HL-60 (cell line): ENCODE results near the gene ERCC2.
"Not testable (repeated sequence)": the region's sequence is repeated elsewhere in the genome, so short reads cannot be mapped to it uniquely, and the experiment has no call there.

Source experiments
- DNase-seq, 2 experiments: peaks; one replicate each; pipeline ENCODE4 v3.0.0-alpha.2; 2010 to 2020; ENCODE audit warnings: low read depth in 1 of 2, low spot score in 1 of 2
- H3K27ac ChIP-seq: fragments of 250-450 bp; sonication (Bioruptor Pico); replicated peaks from 2 replicates; pipeline ENCODE4 v1.5.1; 2020; ENCODE audit warnings: mild to moderate bottlenecking, moderate library complexity
- H3K27me3 ChIP-seq: fragments of 250-450 bp; sonication (Bioruptor Pico); 2 replicates; pipeline ENCODE4 v1.5.1; 2021; ENCODE audit warnings: mild to moderate bottlenecking, moderate library complexity; ENCODE audit not compliant: insufficient read depth, poor library complexity, severe bottlenecking
- H3K4me3 ChIP-seq: replicated peaks from 2 replicates; pipeline ENCODE4 v1.5.1; 2011; ENCODE audit warnings: mild to moderate bottlenecking, control low read depth, low read length; ENCODE audit not compliant: insufficient read depth
- GABPA ChIP-seq: IDR thresholded peaks from 2 replicates; pipeline ENCODE4 v1.6.1; 2012; ENCODE audit warnings: low read depth
- POLR2AphosphoS5 ChIP-seq: IDR thresholded peaks from 2 replicates; pipeline ENCODE4 v1.6.1; 2012; ENCODE audit warnings: low read depth
- SPI1 ChIP-seq: IDR thresholded peaks from 2 replicates; pipeline ENCODE4 v1.6.1; 2012; ENCODE audit warnings: low read depth, mild to moderate bottlenecking, borderline replicate concordance
- TF ChIP-seq, protein P1 (sequence below): IDR thresholded peaks from 2 replicates; pipeline ENCODE4 v1.6.1; 2012; ENCODE audit warnings: low read depth; ENCODE audit not compliant: insufficient replicate concordance
- TF ChIP-seq, protein P2 (sequence below): IDR thresholded peaks from one replicate; pipeline ENCODE4 v1.5.1; 2011; ENCODE audit warnings: low read length, control low read depth, inconsistent platforms; ENCODE audit not compliant: insufficient read depth

The ERCC2 gene

DNA sequence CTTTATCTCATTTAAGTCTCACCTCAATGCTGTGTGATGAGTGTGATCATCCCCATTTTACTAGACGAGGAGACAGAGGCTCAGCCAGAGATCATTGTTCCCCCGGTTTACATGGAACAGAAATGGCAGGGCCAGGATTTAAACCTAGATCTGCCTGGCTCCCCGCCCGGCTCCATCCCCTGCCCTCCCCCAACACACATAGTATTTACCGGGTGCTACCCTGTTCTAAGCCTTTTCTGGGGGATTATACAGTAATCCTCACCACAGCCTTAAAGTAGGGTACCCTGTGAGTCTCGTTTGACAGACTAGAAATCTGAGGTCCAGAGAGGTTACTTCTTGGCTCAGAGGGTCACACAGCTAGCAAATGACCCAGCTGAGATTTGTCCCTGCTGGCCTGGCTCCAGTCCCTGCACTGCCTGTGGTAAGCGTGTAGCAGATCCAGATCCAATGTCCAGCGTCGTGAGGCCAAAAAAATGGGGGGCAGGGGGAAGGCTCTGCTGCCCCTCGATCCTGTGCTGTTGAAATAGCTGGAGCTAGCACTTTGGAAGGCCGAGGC is 33.6 kb downstream of the ERCC2 start:
- TF ChIP-seq, protein P1, sequence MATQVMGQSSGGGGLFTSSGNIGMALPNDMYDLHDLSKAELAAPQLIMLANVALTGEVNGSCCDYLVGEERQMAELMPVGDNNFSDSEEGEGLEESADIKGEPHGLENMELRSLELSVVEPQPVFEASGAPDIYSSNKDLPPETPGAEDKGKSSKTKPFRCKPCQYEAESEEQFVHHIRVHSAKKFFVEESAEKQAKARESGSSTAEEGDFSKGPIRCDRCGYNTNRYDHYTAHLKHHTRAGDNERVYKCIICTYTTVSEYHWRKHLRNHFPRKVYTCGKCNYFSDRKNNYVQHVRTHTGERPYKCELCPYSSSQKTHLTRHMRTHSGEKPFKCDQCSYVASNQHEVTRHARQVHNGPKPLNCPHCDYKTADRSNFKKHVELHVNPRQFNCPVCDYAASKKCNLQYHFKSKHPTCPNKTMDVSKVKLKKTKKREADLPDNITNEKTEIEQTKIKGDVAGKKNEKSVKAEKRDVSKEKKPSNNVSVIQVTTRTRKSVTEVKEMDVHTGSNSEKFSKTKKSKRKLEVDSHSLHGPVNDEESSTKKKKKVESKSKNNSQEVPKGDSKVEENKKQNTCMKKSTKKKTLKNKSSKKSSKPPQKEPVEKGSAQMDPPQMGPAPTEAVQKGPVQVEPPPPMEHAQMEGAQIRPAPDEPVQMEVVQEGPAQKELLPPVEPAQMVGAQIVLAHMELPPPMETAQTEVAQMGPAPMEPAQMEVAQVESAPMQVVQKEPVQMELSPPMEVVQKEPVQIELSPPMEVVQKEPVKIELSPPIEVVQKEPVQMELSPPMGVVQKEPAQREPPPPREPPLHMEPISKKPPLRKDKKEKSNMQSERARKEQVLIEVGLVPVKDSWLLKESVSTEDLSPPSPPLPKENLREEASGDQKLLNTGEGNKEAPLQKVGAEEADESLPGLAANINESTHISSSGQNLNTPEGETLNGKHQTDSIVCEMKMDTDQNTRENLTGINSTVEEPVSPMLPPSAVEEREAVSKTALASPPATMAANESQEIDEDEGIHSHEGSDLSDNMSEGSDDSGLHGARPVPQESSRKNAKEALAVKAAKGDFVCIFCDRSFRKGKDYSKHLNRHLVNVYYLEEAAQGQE, result no peak
- no peak for TF ChIP-seq GABPA
- no peak for TF ChIP-seq SPI1
- no peak for TF ChIP-seq POLR2AphosphoS5
- TF ChIP-seq, protein P2, sequence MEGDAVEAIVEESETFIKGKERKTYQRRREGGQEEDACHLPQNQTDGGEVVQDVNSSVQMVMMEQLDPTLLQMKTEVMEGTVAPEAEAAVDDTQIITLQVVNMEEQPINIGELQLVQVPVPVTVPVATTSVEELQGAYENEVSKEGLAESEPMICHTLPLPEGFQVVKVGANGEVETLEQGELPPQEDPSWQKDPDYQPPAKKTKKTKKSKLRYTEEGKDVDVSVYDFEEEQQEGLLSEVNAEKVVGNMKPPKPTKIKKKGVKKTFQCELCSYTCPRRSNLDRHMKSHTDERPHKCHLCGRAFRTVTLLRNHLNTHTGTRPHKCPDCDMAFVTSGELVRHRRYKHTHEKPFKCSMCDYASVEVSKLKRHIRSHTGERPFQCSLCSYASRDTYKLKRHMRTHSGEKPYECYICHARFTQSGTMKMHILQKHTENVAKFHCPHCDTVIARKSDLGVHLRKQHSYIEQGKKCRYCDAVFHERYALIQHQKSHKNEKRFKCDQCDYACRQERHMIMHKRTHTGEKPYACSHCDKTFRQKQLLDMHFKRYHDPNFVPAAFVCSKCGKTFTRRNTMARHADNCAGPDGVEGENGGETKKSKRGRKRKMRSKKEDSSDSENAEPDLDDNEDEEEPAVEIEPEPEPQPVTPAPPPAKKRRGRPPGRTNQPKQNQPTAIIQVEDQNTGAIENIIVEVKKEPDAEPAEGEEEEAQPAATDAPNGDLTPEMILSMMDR, result no peak
- no peak for DNase-seq
- Histone ChIP-seq H3K27ac (no peak overlapping the region), H3K27me3 (no peaks in the 10 kb centered on the region), H3K4me3 (no peak overlapping the region)

DNA sequence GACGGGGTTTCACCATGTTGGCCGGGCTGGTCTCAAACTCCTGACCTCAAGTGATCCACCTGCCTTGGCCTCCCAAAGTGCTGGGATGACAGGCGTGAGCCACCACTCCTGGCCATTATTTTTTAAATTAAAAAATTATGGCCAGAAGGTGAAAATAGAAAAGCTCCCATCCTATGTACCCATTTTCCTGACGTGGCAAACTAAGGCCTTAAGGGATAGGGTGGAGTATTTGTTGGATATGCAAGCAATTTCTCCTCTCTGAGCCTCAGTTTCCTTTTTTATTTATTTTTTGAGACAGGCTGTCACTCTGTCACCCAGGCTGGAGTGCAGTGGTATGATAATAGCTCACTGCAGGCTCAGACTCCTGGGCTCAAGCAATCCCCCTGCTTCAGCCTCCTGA is 35.5 kb downstream of the ERCC2 start:
- not testable (repeated sequence) for H3K4me3 ChIP-seq, H3K27ac ChIP-seq, DNase-seq, H3K27me3 ChIP-seq

DNA sequence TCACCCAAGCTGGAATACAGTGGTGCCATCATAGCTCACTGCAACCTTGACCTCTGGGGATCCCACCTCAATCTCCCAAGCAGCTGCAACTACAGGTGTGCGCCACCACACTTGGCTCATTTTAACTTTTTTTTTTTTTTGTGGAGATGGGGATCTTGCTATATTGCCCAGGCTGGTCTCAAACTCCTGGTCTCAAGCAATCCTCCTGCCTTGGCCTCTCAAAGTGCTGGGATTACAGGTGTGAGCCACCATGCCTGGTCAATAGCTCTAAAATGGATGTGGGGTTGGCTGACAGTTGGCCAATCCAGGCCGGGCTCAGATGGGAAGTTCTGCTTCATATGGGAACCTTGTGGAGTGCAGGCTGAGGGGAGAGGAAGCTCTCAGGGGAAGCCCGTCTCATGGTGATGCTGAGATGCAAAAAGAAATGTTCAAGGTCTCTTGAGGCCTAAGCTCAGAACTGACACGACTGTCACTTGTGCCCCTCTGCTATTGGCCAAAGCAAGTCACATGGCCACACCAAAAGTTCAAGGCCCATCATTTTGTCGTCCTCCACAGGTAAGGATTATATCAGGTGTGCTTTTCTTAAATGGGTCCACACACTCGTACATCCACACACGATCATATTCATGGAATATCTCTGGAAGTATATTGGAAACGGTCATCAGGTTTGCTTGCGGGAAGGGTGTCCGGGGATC is 36.6 kb downstream of the ERCC2 start:
- H3K27ac ChIP-seq, result no peak overlapping the region
- TF ChIP-seq, protein P1, result no peak
- TF ChIP-seq POLR2AphosphoS5 (no peak), GABPA (no peak), SPI1 (no peak)
- TF ChIP-seq, protein P2, result no peak

DNA sequence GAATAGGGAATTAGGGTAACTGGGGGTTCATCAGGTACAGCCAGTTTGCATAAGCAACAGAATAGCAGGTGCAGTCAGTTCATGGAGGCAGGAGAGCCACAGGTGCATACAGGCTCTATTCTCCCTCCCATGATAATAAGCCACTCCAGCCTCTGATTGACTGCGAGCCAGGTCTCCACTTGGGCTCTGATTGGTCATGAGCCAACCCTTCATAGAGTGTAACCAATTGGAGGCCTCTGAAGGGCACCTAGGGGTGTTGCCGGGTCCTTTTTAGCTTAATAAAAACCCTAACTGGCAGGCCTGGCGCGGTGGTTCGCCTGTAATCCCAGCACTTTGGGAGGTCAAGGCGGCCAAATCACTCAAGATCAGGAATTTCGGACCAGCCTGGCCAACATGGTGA is 39.0 kb downstream of the ERCC2 start:
- DNase-seq, result no peak
- TF ChIP-seq SPI1 (no peak), GABPA (no peak), POLR2AphosphoS5 (no peak)
- TF ChIP-seq, protein P2, result no peak
- TF ChIP-seq, protein P1, result no peak
- H3K27me3 ChIP-seq, result no peaks in the 10 kb centered on the region
- no peak overlapping the region for H3K4me3 ChIP-seq
- H3K27ac ChIP-seq, result no peak overlapping the region

More for the DNA sequence above, 36.6 kb downstream of the ERCC2 start:
- H3K27me3 ChIP-seq, result no peaks in the 10 kb centered on the region
- no peak overlapping the region for H3K4me3 ChIP-seq
- DNase-seq, result no peak
